Astrocyte of the spinal cord (primary cell): Measurements from ENCODE around the gene TLE1.

ENCODE experiments used
- DNase-seq: peaks from one replicate; pipeline ENCODE4 v3.0.0; 2011; ENCODE audit warnings: low read depth, low spot score
- H3K4me3 ChIP-seq: 2 replicates; pipeline ENCODE4 v1.5.1; 2011; ENCODE audit warnings: low read depth, mild to moderate bottlenecking, low read length, moderate library complexity
- in situ Hi-C: cut with HindIII; loops from 2 replicates; pipeline ENCODE4 v1.10.0; 2017; ENCODE audit warnings: low sequenced_read_pairs
- TF ChIP-seq, protein P1 (sequence below): IDR thresholded peaks from 2 replicates; pipeline ENCODE4 v1.5.1; 2012; ENCODE audit warnings: low read depth, mild to moderate bottlenecking, low read length, inconsistent platforms

Gene TLE1

GRCh38 chr9:81604306-81605169 lies 84.8 kb downstream of the TLE1 start:
- TF ChIP-seq, protein P1, sequence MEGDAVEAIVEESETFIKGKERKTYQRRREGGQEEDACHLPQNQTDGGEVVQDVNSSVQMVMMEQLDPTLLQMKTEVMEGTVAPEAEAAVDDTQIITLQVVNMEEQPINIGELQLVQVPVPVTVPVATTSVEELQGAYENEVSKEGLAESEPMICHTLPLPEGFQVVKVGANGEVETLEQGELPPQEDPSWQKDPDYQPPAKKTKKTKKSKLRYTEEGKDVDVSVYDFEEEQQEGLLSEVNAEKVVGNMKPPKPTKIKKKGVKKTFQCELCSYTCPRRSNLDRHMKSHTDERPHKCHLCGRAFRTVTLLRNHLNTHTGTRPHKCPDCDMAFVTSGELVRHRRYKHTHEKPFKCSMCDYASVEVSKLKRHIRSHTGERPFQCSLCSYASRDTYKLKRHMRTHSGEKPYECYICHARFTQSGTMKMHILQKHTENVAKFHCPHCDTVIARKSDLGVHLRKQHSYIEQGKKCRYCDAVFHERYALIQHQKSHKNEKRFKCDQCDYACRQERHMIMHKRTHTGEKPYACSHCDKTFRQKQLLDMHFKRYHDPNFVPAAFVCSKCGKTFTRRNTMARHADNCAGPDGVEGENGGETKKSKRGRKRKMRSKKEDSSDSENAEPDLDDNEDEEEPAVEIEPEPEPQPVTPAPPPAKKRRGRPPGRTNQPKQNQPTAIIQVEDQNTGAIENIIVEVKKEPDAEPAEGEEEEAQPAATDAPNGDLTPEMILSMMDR: no peak
- H3K4me3 ChIP-seq: no peak overlapping the region
- peak; percentile 41 for DNase-seq
- in situ Hi-C loops: no loop called here

- DNase-seq: no peak
- no peak overlapping the region for H3K4me3 ChIP-seq
- in situ Hi-C loops: no loop called here
- TF ChIP-seq, protein P1: no peak
These were observed 86.3 kb downstream of the TLE1 start for GRCh38 chr9:81602887-81603680.

DNA sequence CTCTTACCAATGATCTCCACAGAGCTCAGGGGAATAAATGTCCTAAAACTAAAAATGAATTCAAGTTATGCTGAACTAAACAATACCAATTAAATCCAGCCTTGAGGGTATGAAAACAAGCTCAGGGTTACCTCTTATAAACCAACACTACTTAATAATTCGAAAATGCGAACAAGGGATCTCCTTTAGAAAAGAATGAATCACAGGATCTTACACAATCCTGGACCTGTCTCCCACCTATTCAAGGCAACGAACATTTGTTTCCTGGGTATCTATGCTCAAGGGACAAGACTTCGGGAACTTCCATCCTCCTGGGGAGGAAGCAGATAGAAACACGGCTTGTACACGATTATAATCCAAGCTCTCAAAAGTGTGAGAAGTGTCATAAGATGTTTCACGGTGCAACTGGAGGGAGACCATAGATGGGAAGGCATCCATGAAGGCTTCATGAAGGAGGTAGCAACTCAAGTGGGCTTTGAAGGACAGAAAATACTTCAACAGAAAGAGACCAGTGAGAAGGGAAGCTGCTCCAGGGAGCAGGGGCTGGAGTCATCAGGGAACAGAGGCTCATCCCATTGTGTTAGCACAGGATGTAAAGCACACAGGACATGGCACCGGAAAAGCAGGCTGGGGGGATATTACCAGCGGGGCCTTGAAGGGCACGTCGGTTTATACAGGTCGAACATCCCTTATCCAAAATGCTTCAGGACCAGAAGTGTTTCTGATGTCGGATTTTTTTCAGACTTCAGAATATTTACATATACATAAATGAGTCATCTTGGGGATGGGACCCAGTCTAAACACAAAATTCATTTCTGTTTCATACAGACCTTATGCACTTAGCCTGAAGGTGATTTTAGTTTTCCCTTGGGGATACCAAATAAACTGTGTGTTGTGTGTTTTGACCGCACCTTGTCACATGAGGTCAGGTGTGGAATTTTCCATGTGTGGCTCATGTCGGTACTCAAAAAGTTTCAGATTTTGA lies 87.4 kb downstream of the TLE1 start:
- in situ Hi-C loops: no loop called here
- TF ChIP-seq, protein P1: no peak
- no peak overlapping the region for H3K4me3 ChIP-seq
- no peak for DNase-seq

GRCh38 chr9:81600631-81601030 lies 88.7 kb downstream of the TLE1 start:
- no peak for DNase-seq
- TF ChIP-seq, protein P1: no peak
- in situ Hi-C loops: no loop called here
- H3K4me3 ChIP-seq: no peak overlapping the region

DNA sequence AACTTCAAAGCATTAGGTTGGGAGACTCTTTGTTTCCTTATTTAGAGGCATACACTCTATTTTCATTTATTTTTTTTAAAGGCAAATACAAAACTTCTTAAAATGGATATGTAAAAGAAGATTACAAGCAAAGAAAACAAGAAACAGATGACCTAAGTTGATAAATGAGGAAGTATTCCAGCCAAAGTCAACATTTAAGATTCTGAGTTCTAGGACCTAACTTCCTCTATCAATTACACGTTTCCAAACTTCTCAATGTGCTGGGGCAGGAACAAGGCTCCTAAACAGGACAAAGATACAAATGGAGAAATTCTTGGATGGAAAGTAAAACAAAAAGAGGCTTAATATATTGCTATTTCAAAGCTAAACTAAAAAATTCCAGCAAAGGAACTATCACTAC lies 89.5 kb downstream of the TLE1 start:
- peak; percentile 32 for DNase-seq
- in situ Hi-C loops: no loop called here
- TF ChIP-seq, protein P1: no peak
- no peak overlapping the region for H3K4me3 ChIP-seq

- TF ChIP-seq, protein P1: no peak
- no peak for DNase-seq
- in situ Hi-C loops: no loop called here
- no peak overlapping the region for H3K4me3 ChIP-seq
These were observed 90.5 kb downstream of the TLE1 start for GRCh38 chr9:81598811-81599210.
